ENCODE data around the gene ODF2.

The ODF2 gene

GRCh38 chr9:128540634-128541360 lies 85.0 kb downstream of the ODF2 start:
- no peak for DNase-seq

- no peak for DNase-seq
These were observed 90.7 kb downstream of the ODF2 start for GRCh38 chr9:128546504-128546903.

- no peak for DNase-seq
These were observed 93.1 kb downstream of the ODF2 start for GRCh38 chr9:128548876-128549275.

DNA sequence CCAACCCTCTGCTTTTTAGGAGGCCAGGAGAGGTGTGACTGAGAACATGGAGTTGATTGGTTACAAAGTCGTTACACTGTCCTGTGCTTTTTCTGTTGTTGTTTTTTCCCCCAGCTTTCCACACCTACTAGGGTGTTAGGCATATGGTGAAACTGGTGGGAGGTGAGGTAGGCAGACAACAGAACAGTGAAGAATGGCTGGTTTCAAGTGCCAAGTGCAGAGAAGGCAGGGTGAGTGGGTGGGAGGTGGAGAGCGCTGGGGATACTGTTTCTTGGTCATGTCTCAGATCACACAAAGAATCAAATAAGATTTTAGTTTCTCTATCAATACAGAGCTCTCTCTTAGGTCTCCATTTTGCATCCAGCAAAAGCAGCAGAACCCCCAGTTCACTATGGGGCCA lies 94.4 kb downstream of the ODF2 start:
- no peak for DNase-seq

Data from NCI-H774 (cell line).